ENCODE data around the gene HOXC9. TPM values are rescaled to one million over a fixed set of nuclear protein-coding genes. Genes with fewer than 3 reads are reported as not detected.

HOXC9 gene
- total and polyA plus RNA-seq, 2 of the 4 experiments (the other 2 are of a cell fraction): 0.26 TPM; not detected in 1

DNA sequence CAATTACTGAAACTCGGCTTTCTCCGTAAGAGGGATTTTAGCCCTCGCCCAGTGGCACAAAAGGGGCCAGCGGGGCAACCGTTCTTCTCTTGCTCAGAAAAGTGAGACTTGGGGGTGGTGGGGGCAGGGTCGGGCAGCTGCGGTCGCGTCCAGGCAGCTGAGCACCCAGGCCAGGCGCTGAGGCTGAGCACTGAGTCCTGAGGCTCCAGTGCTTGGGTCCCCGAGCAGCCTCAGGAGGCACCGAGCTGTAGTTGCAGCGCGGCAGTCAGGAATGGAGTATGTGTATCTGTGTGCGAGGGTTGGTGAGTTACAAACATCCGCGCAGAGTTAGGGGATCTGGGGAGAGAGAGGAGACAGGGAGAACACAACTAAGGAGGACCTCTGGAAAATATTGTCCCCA is 24.2 kb downstream of the HOXC9 start:
- CTCF ChIA-PET: interaction anchor here (0.5 to 1.3 kb wide), 2 partner anchors 8 to 177 kb away, joined by 4 to 7 read pairs; no protein-coding TSS in a partner anchor
- dilution Hi-C loops (cut with HindIII; ENCODE audit: low sequenced_read_pairs, unreplicated experiment) (no loop called here), in situ Hi-C loops (cut with MboI; ENCODE audit: low sequenced_read_pairs) (no loop called here), intact Hi-C loops (cut with micrococcal nuclease) (no loop called here)
- no peaks in the 10 kb centered on the region for H3K4me1 ChIP-seq (ENCODE audit: control insufficient read depth, insufficient read depth, low read length)
- no peak overlapping the region for H4K5ac ChIP-seq (ENCODE audit: low read depth, low read length)
- H3K9ac ChIP-seq (ENCODE audit: low read depth, low read length): no peak overlapping the region
- no peak overlapping the region for H3K23ac ChIP-seq (ENCODE audit: low read depth, low read length)
- no peak overlapping the region for H2AK5ac ChIP-seq (ENCODE audit: low read depth, low read length)
- H3K79me1 ChIP-seq (ENCODE audit: low read depth in 1 of 2, low read length in 2 of 2): no peaks in the 10 kb centered on the region
- no peak overlapping the region for H3K56ac ChIP-seq (ENCODE audit: extremely low read depth, insufficient read depth, low read length)
- H3K9me3 ChIP-seq (ENCODE audit: control insufficient read depth, insufficient read depth, low read length): no peaks in the 10 kb centered on the region
- no peak overlapping the region for H3K27ac ChIP-seq (ENCODE audit: insufficient read depth, low read length)
- no peak overlapping the region for H4K8ac ChIP-seq (ENCODE audit: low read depth in 2 of 2, low read length in 2 of 2)
- H3K9me1 ChIP-seq (ENCODE audit: insufficient read depth, low read length): no peaks in the 10 kb centered on the region
- H2BK15ac ChIP-seq (ENCODE audit: low read depth, low read length): no peak overlapping the region
- no peak overlapping the region for H2BK20ac ChIP-seq (ENCODE audit: low read depth, low read length)
- H3K18ac ChIP-seq (ENCODE audit: low read depth, low read length): no peak overlapping the region
- ATAC-seq (ENCODE audit: low read depth): no peak
- H2AK9ac ChIP-seq (replicated peaks; ENCODE audit: low read depth, low read length, poor library complexity): no peak overlapping the region
- peaks cover 87% of the 10 kb centered on the region for H3K27me3 ChIP-seq (ENCODE audit: control insufficient read depth, insufficient read depth, low read length)
- no peaks in the 10 kb centered on the region for H4K20me1 ChIP-seq (ENCODE audit: insufficient read depth, low read length)
- no peak overlapping the region for H3K4ac ChIP-seq (ENCODE audit: low read depth, low read length)
- H4K91ac ChIP-seq (ENCODE audit: insufficient read depth, low read depth, low read length): no peak overlapping the region
- H2AFZ ChIP-seq (replicated peaks; ENCODE audit: low read length, poor library complexity): no peak overlapping the region
- H3K4me2 ChIP-seq (ENCODE audit: low read depth, low read length): no peak overlapping the region
- no peaks in the 10 kb centered on the region for H3K36me3 ChIP-seq (ENCODE audit: control insufficient read depth, insufficient read depth, low read length)
- H2BK120ac ChIP-seq (ENCODE audit: low read depth, low read length): no peak overlapping the region
- no peak for DNase-seq
- no peak overlapping the region for H2BK5ac ChIP-seq (ENCODE audit: low read depth, low read length, poor library complexity, severe bottlenecking)
- no peak overlapping the region for H3K4me3 ChIP-seq (ENCODE audit: insufficient read depth, low read depth, low read length)
- POLR2A ChIA-PET (ENCODE audit: unreplicated experiment): no interaction called here
- TF ChIP-seq CEBPB (IDR thresholded peaks at IDR 0.05; ENCODE audit: low read depth, low read length) (no peak), SMC3 (IDR thresholded peaks at IDR 0.05; ENCODE audit: low read depth, low read length) (no peak)
- TF ChIP-seq, protein P1, sequence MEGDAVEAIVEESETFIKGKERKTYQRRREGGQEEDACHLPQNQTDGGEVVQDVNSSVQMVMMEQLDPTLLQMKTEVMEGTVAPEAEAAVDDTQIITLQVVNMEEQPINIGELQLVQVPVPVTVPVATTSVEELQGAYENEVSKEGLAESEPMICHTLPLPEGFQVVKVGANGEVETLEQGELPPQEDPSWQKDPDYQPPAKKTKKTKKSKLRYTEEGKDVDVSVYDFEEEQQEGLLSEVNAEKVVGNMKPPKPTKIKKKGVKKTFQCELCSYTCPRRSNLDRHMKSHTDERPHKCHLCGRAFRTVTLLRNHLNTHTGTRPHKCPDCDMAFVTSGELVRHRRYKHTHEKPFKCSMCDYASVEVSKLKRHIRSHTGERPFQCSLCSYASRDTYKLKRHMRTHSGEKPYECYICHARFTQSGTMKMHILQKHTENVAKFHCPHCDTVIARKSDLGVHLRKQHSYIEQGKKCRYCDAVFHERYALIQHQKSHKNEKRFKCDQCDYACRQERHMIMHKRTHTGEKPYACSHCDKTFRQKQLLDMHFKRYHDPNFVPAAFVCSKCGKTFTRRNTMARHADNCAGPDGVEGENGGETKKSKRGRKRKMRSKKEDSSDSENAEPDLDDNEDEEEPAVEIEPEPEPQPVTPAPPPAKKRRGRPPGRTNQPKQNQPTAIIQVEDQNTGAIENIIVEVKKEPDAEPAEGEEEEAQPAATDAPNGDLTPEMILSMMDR (conservative IDR thresholded peaks at IDR 0.05; ENCODE audit: low read depth, low read length): no peak
- no TSS peak for BruUV-seq (replicated peaks)
- no peak overlapping the region for H3K14ac ChIP-seq (replicated peaks; ENCODE audit: low read depth, low read length)
- 30% methylated on average over 10 of the region's 17 CpGs; no CpG with 5 or more reads in 1 of the 2 experiments for WGBS, 2 experiments (ENCODE audit: extremely low coverage in 2 of 2, insufficient read length in 1 of 2)
